Hair follicular keratinocyte (primary cell): Measurements from ENCODE around the gene TSPAN16. TPM values are rescaled to one million over a fixed set of nuclear protein-coding genes. Genes with fewer than 3 reads are reported as not detected.

ENCODE experiments used
- total RNA-seq: library from RNA; depleted of rRNA; stranded (reverse); fragments of >200 nt; gene quantifications from 2 replicates; pipeline ENCODE4 v1.2.3, GENCODE V29; 2015

The TSPAN16 gene
- not detected in 2 replicates for total RNA-seq

DNA sequence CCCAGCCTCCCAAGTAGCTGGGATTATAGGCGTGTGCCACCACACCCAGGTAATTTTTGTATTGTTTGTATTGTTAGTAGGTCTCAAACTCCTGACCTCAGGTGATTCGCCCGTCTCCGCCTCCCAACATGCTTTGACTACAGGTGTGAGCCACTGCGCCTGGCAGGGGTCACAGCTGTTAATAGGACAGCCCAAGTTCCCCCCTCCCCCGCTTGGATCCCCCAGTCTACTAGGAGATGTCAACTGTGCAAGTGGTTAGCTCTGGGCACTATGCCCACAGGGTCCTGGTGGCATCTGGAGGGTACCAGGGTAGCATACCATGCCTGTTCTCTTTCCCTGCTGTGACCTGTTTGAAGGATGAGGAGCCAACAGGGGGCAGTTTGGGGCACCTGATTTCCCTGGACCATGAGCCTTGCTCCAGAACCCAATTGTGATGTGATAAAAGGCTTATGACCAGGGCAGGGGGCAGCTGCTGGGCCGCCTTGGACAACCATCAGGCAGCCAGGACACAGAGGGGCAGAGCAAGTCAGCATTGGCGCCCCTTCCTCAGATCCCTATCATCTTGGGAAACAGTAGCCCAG is at the start of gene TSPAN16:
Gene TSPAN16, plus strand, starts transcription at position 496 of the 581 bp plus-strand sequence. CDS start 138 bp downstream, outside the sequence.

GRCh38 chr19:11261971-11262839 is 33.8 kb upstream of the TSPAN16 start, which contains the start of gene DOCK6:
Gene DOCK6 (minus strand): TSS chr19:11262524. CDS start chr19:11262440, 84 bp downstream.

DNA sequence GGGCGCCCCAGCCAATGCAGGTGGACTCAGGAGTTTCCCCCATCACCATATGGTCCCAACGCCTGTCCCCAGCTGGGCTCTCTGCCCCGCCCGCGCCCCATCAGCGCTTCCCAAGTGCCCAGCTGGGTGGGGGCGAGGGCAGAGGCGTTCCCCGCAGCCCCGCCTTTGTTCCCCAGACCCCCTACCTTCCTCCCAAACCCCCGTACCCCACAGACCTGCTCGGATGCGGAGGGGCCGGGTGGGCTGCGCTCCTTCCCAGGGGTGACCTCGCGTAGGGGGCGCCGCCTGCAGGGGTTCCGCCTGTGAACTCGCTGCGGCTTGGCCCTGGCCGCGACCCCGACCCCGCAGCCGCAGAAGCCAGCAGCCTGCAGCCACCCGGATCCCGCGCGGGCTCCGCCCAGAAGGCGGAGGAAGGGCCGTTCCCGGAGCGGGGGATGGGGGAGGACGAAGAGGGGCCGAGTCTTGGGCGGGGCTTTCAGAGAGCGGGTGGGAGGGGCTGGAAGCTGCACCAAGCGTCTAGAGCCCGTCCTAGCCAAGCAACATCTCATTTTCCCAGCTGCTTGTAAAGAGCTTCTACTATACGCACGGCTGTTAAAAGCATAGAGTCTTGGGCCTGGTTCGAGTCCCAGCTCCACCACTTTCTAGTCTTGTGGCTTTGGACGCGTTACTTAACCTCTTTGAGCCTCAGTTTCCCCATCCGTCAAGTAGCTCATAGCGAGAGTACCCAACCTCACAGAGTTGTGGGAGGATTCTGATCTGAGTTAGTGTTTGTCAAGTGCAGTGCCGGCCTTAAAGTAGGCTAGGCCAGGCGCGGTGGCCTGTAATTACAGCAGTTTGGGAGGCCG is 43.5 kb downstream of the TSPAN16 start, which contains the start of gene RAB3D:
Gene RAB3D, minus strand, starts transcription at position 404 of the 845 bp plus-strand sequence. CDS start 2,258 bp downstream, outside the sequence.

GRCh38 chr19:11346104-11346940 is 50.4 kb downstream of the TSPAN16 start, which contains the start of the genes CCDC159 and TMEM205:
Gene CCDC159 (plus strand): TSS chr19:11346519. CDS start chr19:11346607, 88 bp downstream.
Gene TMEM205 (minus strand): TSS chr19:11346268. CDS start chr19:11345619, 649 bp downstream.

DNA sequence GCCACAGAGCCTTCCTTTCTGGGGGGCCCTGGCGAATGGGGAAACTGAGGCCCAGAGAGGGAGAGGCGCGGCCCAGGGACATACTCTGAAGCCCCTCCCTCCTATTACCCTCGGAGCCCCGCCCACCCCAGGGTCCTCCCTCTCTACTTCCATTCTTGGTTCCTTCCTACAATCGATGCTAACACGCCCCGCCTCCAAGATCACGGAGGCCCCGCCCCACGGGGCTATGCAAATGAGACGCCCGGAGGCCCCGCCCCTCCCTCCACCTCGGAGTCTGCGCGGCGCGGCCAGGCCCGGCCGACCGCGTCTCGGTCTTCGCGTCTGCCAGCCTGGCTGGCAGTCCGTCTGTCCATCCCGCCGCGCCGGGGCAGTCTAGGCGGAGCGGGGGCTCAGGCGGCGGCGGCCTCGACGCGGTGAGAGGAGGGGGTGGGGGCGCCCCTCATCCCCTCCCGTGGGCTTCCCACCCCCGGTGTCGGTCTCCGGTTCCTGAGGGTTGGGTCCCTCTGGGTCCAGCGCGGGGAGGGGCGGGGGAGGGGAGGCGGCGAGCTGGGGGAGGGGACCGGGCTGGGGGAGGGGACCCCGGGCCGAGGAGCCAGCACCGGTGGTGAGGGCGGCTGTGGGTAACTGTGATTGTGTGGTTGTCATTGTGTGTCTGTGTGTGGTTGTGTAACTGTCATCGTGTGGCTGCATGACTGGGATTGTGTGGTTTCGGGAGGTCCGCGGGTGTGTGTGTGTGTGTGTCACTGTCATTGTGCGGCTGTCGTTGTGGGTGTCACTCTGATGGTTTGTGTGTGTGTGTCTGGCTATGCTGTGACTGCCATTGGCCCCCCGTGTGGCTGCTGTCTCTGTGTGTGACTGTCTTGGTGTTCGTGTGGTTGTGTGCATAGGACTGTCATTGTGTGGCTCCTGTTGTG is 59.5 kb downstream of the TSPAN16 start, which contains the start of gene PLPPR2:
Gene PLPPR2, plus strand, starts transcription at position 273 of the 914 bp plus-strand sequence. CDS start 2,242 bp downstream, outside the sequence.

Other genes starting within 250 kb of the TSPAN16 start
- 255 and 361 TPM in 2 replicates for gene LDLR, start 206.7 kb upstream of the TSPAN16 start, total RNA-seq
- gene SPC24, start 140.4 kb upstream of the TSPAN16 start, total RNA-seq: 14.7 and 43.4 TPM in 2 replicates
- gene KANK2, start 98.6 kb upstream of the TSPAN16 start, total RNA-seq: 15.2 and 19.4 TPM in 2 replicates
- not detected in 2 replicates for gene ANGPTL8, start 56.5 kb upstream of the TSPAN16 start, total RNA-seq
- 30.8 and 61.5 TPM in 2 replicates for gene DOCK6, start 33.6 kb upstream of the TSPAN16 start, total RNA-seq
- 42.8 and 59.5 TPM in 2 replicates for gene RAB3D, start 43.5 kb downstream of the TSPAN16 start, total RNA-seq
- gene TMEM205, start 50.1 kb downstream of the TSPAN16 start, total RNA-seq: 202 and 213 TPM in 2 replicates
- gene CCDC159, start 50.4 kb downstream of the TSPAN16 start, total RNA-seq: 3.4 and 5.3 TPM in 2 replicates
- gene PLPPR2, start 59.3 kb downstream of the TSPAN16 start, total RNA-seq: 11.5 and 15.8 TPM in 2 replicates
- 2.7 and 3.9 TPM in 2 replicates for gene SWSAP1, start 78.5 kb downstream of the TSPAN16 start, total RNA-seq
- gene EPOR, start 88.2 kb downstream of the TSPAN16 start, total RNA-seq: 3.4 and 5.0 TPM in 2 replicates
- not detected in 2 replicates for gene RGL3, start 123.2 kb downstream of the TSPAN16 start, total RNA-seq
- not detected in 2 replicates for gene ODAD3, start 139.0 kb downstream of the TSPAN16 start, total RNA-seq
- gene PRKCSH, start 139.5 kb downstream of the TSPAN16 start, total RNA-seq: 157 and 216 TPM in 2 replicates
- gene ELAVL3, start 184.9 kb downstream of the TSPAN16 start, total RNA-seq: 0.70 TPM in 1 of 2 replicates, not detected in the other
- gene ZNF653, start 209.7 kb downstream of the TSPAN16 start, total RNA-seq: 6.7 and 8.4 TPM in 2 replicates
- 54.9 and 71.0 TPM in 2 replicates for gene ECSIT, start 233.0 kb downstream of the TSPAN16 start, total RNA-seq
- not detected in 2 replicates for gene CNN1, start 242.7 kb downstream of the TSPAN16 start, total RNA-seq